Astrocyte (in vitro differentiated cells and primary cell): ENCODE data around the gene CDK5RAP1. TPM values are rescaled to one million over a fixed set of nuclear protein-coding genes. Genes with fewer than 3 reads are reported as not detected.

Source experiments
- DNase-seq: peaks from one replicate; pipeline ENCODE4 v3.0.0-alpha.2; 2010; ENCODE audit warnings: low read depth
- FAIRE-seq: peaks from 2 replicates; lab custom pipeline; 2011; peaks lifted over from hg19 to GRCh38; lab: Jason Lieb, UNC
- H2AFZ ChIP-seq: 2 replicates; pipeline ENCODE4 v1.6.0; 2012; ENCODE audit warnings: low read depth, low read length, inconsistent platforms
- H3K27ac ChIP-seq: 2 replicates; pipeline ENCODE4 v1.5.1; 2011; ENCODE audit warnings: low read depth, low read length, inconsistent platforms
- H3K27me3 ChIP-seq: 2 replicates; pipeline ENCODE4 v1.6.0; 2011; ENCODE audit warnings: low read length, inconsistent platforms; ENCODE audit not compliant: insufficient read depth
- H3K36me3 ChIP-seq: 2 replicates; pipeline ENCODE4 v1.5.1; 2011; ENCODE audit warnings: low read length, inconsistent platforms; ENCODE audit not compliant: insufficient read depth
- H3K4me1 ChIP-seq: 2 replicates; pipeline ENCODE4 v1.5.1; 2011; ENCODE audit warnings: low read length, inconsistent platforms; ENCODE audit not compliant: insufficient read depth
- H3K4me2 ChIP-seq: 2 replicates; pipeline ENCODE4 v1.6.0; 2012; ENCODE audit warnings: low read length, inconsistent platforms
- H3K4me3 ChIP-seq: 2 replicates; pipeline ENCODE4 v1.5.1; 2011; ENCODE audit warnings: low read depth, mild to moderate bottlenecking, low read length, inconsistent platforms; ENCODE audit not compliant: insufficient read depth
- H3K79me2 ChIP-seq: 2 replicates; pipeline ENCODE4 v1.6.0; 2012; ENCODE audit warnings: mild to moderate bottlenecking, low read length, inconsistent platforms; ENCODE audit not compliant: insufficient read depth
- H3K9ac ChIP-seq: 2 replicates; pipeline ENCODE4 v1.6.0; 2012; ENCODE audit warnings: mild to moderate bottlenecking, low read length, inconsistent platforms
- H3K9me3 ChIP-seq: 2 replicates; pipeline ENCODE4 v1.5.1; 2012; ENCODE audit warnings: low read depth, mild to moderate bottlenecking, low read length, inconsistent platforms; ENCODE audit not compliant: insufficient read depth
- H4K20me1 ChIP-seq: 2 replicates; pipeline ENCODE4 v1.6.0; 2012; ENCODE audit warnings: low read length, inconsistent platforms; ENCODE audit not compliant: insufficient read depth
- H3K27ac Mint-ChIP-seq: one replicate; pipeline ENCODE4 v1.8.0; 2021; ENCODE audit warnings: mild to moderate bottlenecking, mixed read lengths; ENCODE audit not compliant: unreplicated experiment
- H3K27me3 Mint-ChIP-seq: one replicate; pipeline ENCODE4 v1.8.0; 2021; ENCODE audit warnings: low read depth, mixed read lengths; ENCODE audit not compliant: unreplicated experiment
- H3K36me3 Mint-ChIP-seq: one replicate; pipeline ENCODE4 v1.8.0; 2021; ENCODE audit warnings: low read depth, mixed read lengths; ENCODE audit not compliant: unreplicated experiment
- H3K4me1 Mint-ChIP-seq: one replicate; pipeline ENCODE4 v1.8.0; 2021; ENCODE audit warnings: low read depth, mixed read lengths; ENCODE audit not compliant: unreplicated experiment
- H3K4me3 Mint-ChIP-seq: one replicate; pipeline ENCODE4 v1.8.0; 2021; ENCODE audit warnings: mild to moderate bottlenecking, moderate library complexity, mixed read lengths; ENCODE audit not compliant: unreplicated experiment
- H3K9me3 Mint-ChIP-seq: one replicate; pipeline ENCODE4 v1.8.0; 2021; ENCODE audit warnings: mild to moderate bottlenecking, mixed read lengths; ENCODE audit not compliant: unreplicated experiment
- EZH2 ChIP-seq: IDR thresholded peaks from 2 replicates; pipeline ENCODE4 v1.6.1; 2012; ENCODE audit warnings: mild to moderate bottlenecking, low read length, inconsistent platforms; ENCODE audit not compliant: insufficient read depth
- total RNA-seq: library from RNA; stranded (reverse); gene quantifications from 2 replicates; pipeline ENCODE4 v1.2.1, GENCODE V29; 2021
- TF ChIP-seq, protein P1 (sequence below): IDR thresholded peaks from 2 replicates; pipeline ENCODE4 v1.5.1; 2011; ENCODE audit warnings: low read depth, mild to moderate bottlenecking, inconsistent platforms, low read length, moderate library complexity; ENCODE audit not compliant: insufficient read depth

Gene CDK5RAP1
- total RNA-seq, 1 donor from 2014 or later, result 29.2 TPM

GRCh38 chr20:33377366-33377765 lies 24.0 kb downstream of the CDK5RAP1 start:
- Mint-ChIP-seq H3K4me3 (no peak overlapping the region), H3K36me3 (peaks cover 22% of the 10 kb centered on the region), H3K4me1 (peaks cover 17% of the 10 kb centered on the region), H3K27me3 (no peaks in the 10 kb centered on the region), H3K9me3 (peaks cover 2% of the 10 kb centered on the region), H3K27ac (no peak overlapping the region)
- Histone ChIP-seq H3K9me3 (no peaks in the 10 kb centered on the region), H3K4me3 (no peak overlapping the region), H3K36me3 (peaks cover 18% of the 10 kb centered on the region), H3K4me2 (no peak overlapping the region), H3K27ac (no peak overlapping the region), H3K79me2 (no peaks in the 10 kb centered on the region), H3K27me3 (no peaks in the 10 kb centered on the region), H2AFZ (no peak overlapping the region), H3K9ac (no peak overlapping the region), H4K20me1 (no peaks in the 10 kb centered on the region), H3K4me1 (peaks cover 18% of the 10 kb centered on the region)
- no peak for TF ChIP-seq EZH2
- TF ChIP-seq, protein P1, sequence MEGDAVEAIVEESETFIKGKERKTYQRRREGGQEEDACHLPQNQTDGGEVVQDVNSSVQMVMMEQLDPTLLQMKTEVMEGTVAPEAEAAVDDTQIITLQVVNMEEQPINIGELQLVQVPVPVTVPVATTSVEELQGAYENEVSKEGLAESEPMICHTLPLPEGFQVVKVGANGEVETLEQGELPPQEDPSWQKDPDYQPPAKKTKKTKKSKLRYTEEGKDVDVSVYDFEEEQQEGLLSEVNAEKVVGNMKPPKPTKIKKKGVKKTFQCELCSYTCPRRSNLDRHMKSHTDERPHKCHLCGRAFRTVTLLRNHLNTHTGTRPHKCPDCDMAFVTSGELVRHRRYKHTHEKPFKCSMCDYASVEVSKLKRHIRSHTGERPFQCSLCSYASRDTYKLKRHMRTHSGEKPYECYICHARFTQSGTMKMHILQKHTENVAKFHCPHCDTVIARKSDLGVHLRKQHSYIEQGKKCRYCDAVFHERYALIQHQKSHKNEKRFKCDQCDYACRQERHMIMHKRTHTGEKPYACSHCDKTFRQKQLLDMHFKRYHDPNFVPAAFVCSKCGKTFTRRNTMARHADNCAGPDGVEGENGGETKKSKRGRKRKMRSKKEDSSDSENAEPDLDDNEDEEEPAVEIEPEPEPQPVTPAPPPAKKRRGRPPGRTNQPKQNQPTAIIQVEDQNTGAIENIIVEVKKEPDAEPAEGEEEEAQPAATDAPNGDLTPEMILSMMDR, result no peak
- no peak for FAIRE-seq
- no peak for DNase-seq

DNA sequence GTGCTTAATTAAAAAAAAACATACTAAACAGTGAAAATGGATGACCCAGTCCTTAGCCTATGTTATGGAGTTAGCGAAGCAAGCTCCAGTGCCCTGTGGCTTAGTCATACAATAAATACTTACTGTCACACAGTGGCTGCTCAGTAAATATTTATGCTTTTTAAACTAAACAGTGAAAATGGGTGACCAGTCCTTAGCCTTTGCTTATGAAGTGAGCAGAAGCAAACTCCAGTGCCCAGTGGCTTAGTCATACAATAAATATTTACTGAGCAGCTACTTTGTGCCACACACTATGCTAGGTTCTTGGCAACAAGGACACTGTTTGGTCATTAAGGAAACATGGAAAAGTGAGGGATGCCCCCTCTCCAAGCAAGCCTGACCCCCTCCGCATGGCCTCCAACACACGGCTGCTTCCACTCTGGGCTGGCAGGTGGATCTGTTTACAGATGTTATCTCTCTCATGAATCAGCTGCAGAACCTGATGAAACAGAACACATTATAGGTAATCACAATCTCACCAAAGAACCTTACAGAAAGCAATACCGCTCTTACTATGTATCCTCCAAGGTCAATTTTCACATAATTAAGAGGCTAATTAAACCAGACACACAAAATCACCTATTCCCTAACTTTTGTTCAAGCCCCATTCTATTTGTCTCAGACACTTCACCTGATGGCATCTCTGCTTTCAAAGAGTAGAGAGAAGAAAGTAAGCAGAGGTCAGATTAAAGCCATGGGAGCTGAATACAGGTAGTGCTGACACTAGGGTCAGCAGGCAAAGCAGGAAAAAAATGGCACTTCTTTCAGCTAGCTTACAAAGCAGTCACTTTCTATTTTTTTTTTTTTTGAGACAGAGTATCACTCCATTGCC lies 27.3 kb downstream of the CDK5RAP1 start:
- Histone ChIP-seq H3K4me2 (no peak overlapping the region), H4K20me1 (no peaks in the 10 kb centered on the region), H3K27ac (no peak overlapping the region), H3K36me3 (peaks cover 15% of the 10 kb centered on the region), H3K9ac (no peak overlapping the region), H2AFZ (no peak overlapping the region), H3K9me3 (no peaks in the 10 kb centered on the region), H3K79me2 (no peaks in the 10 kb centered on the region), H3K27me3 (no peaks in the 10 kb centered on the region), H3K4me3 (no peak overlapping the region), H3K4me1 (peaks cover 20% of the 10 kb centered on the region)
- peaks cover 29% of the 10 kb centered on the region for H3K4me1 Mint-ChIP-seq
- peak overlapping the region; percentile 1 for H3K27ac Mint-ChIP-seq
- DNase-seq (peak; percentile 59), FAIRE-seq (no peak)
- TF ChIP-seq, protein P1, result no peak
- no peak for TF ChIP-seq EZH2
- H3K9me3 Mint-ChIP-seq, result peaks cover 2% of the 10 kb centered on the region
- H3K36me3 Mint-ChIP-seq, result peaks cover 30% of the 10 kb centered on the region
- no peaks in the 10 kb centered on the region for H3K27me3 Mint-ChIP-seq
- H3K4me3 Mint-ChIP-seq, result no peak overlapping the region

- Histone ChIP-seq H3K4me1 (peaks cover 20% of the 10 kb centered on the region), H3K9me3 (no peaks in the 10 kb centered on the region), H3K9ac (no peak overlapping the region), H3K27ac (no peak overlapping the region), H3K27me3 (no peaks in the 10 kb centered on the region), H3K4me2 (peak overlapping the region; percentile 75), H3K4me3 (no peak overlapping the region), H2AFZ (no peak overlapping the region), H3K79me2 (no peaks in the 10 kb centered on the region), H4K20me1 (no peaks in the 10 kb centered on the region), H3K36me3 (peaks cover 10% of the 10 kb centered on the region)
- peaks cover 26% of the 10 kb centered on the region for H3K36me3 Mint-ChIP-seq
- H3K27ac Mint-ChIP-seq, result no peak overlapping the region
- no peak for DNase-seq
- peaks cover 29% of the 10 kb centered on the region for H3K4me1 Mint-ChIP-seq
- H3K27me3 Mint-ChIP-seq, result no peaks in the 10 kb centered on the region
- TF ChIP-seq, protein P1, result no peak
- no peak for TF ChIP-seq EZH2
- no peak for FAIRE-seq
- H3K4me3 Mint-ChIP-seq, result no peak overlapping the region
- H3K9me3 Mint-ChIP-seq, result peaks cover 2% of the 10 kb centered on the region
These were observed 28.3 kb downstream of the CDK5RAP1 start for GRCh38 chr20:33372993-33373441.
